Natural killer cell (primary cell): ENCODE measurements around the gene GRIN1. TPM values are rescaled to one million over a fixed set of nuclear protein-coding genes. Genes with fewer than 3 reads are reported as not detected.

Source experiments
- ATAC-seq, 3 donors: fragments of 150-1000 bp in 2 of 3; fragments of 200-7000 bp in 1 of 3; cut with Tn5 transposase; 1 replicate in 1 of 3; 2 replicates in 2 of 3; pipeline ENCODE4 v1.10.0; 2021; ENCODE audit warnings: mild to moderate bottlenecking in 2 of 3, moderate library complexity in 2 of 3
- DNase-seq, 2 donors: peaks; one replicate each; pipeline versions ENCODE4 v3.0.0 to v3.0.0-alpha.2; 2013 to 2021; ENCODE audit warnings: mixed read lengths in 1 of 2
- H3K27ac ChIP-seq: one replicate; pipeline ENCODE4 v1.5.1; 2013; ENCODE audit warnings: mild to moderate bottlenecking, low read length
- H3K27me3 ChIP-seq: one replicate; pipeline ENCODE4 v1.6.1; 2013; ENCODE audit warnings: low read length; ENCODE audit not compliant: control insufficient read depth, insufficient read depth
- H3K36me3 ChIP-seq: one replicate; pipeline ENCODE4 v1.6.1; 2013; ENCODE audit warnings: low read length; ENCODE audit not compliant: control insufficient read depth, insufficient read depth
- H3K4me1 ChIP-seq: one replicate; pipeline ENCODE4 v1.6.1; 2013; ENCODE audit warnings: low read length; ENCODE audit not compliant: control insufficient read depth, insufficient read depth
- H3K4me3 ChIP-seq: one replicate; pipeline ENCODE4 v1.5.1; 2013; ENCODE audit warnings: low read length
- H3K9me3 ChIP-seq: one replicate; pipeline ENCODE4 v1.6.1; 2013; ENCODE audit warnings: low read length; ENCODE audit not compliant: control insufficient read depth, insufficient read depth
- H3K27ac Mint-ChIP-seq, 2 donors: one replicate each; pipeline ENCODE4 v1.8.0; 2022; ENCODE audit warnings: mild to moderate bottlenecking in 2 of 2, mixed read lengths in 2 of 2, moderate library complexity in 1 of 2
- H3K27me3 Mint-ChIP-seq, 2 donors: one replicate each; pipeline ENCODE4 v1.8.0; 2022; ENCODE audit warnings: low read depth in 2 of 2, mixed read lengths in 2 of 2
- H3K36me3 Mint-ChIP-seq: one replicate; pipeline ENCODE4 v1.8.0; 2022; ENCODE audit warnings: mixed read lengths
- H3K4me1 Mint-ChIP-seq, 2 donors: one replicate each; pipeline ENCODE4 v1.8.0; 2022; ENCODE audit warnings: mixed read lengths in 2 of 2
- H3K4me3 Mint-ChIP-seq: one replicate; pipeline ENCODE4 v1.8.0; 2022; ENCODE audit warnings: mild to moderate bottlenecking, moderate library complexity, mixed read lengths
- H3K9me3 Mint-ChIP-seq, 2 donors: one replicate each; pipeline ENCODE4 v1.8.0; 2022; ENCODE audit warnings: mixed read lengths in 2 of 2
- CTCF ChIP-seq: fragments of 200-600 bp; IDR thresholded peaks from one replicate; pipeline ENCODE4 v1.8.0; 2022; ENCODE audit warnings: antibody characterized with exemption
- WGBS: methylation state at CpG from one replicate; pipeline ENCODE4 v1.1.7; 2013; ENCODE audit warnings: missing lambda C conversion rate; ENCODE audit not compliant: insufficient coverage; 5-methylcytosine and 5-hydroxymethylcytosine counted together
- intact Hi-C: fragments of 100-400 bp; cut with micrococcal nuclease; formaldehyde crosslinking; loops from one replicate; pipeline ENCODE4 v1.14.2; 2022
- total RNA-seq, 4 donors: library from RNA; stranded (reverse); fragments of 120-200 nt in 1 of 4; gene quantifications; one replicate each; pipeline versions ENCODE4 v1.2.3 to v1.2.4, GENCODE V29; 2013 to 2022

GRIN1 gene
- total RNA-seq, 3 donors from 2014 or later (not counting 1 experiment from before 2014, with no cell fraction given) = not detected

GRCh38 chr9:137160054-137160425 is 21.1 kb downstream of the GRIN1 start:
- no peak for ATAC-seq
- H3K4me3 Mint-ChIP-seq = no peak overlapping the region

GRCh38 chr9:137160716-137161557 is 22.0 kb downstream of the GRIN1 start:
- H3K36me3 Mint-ChIP-seq = no peaks in the 10 kb centered on the region
- H3K4me1 ChIP-seq = peaks cover 44% of the 10 kb centered on the region
- H3K9me3 ChIP-seq = no peaks in the 10 kb centered on the region
- no peak for ATAC-seq
- no peak for DNase-seq
- H3K36me3 ChIP-seq = no peaks in the 10 kb centered on the region
- H3K9me3 Mint-ChIP-seq = no peaks in the 10 kb centered on the region
- H3K4me3 ChIP-seq = no peak overlapping the region
- H3K27me3 ChIP-seq = peaks cover 55% of the 10 kb centered on the region
- 44% methylated on average over 56 of the region's 56 CpGs for WGBS
- no peak overlapping the region for H3K27ac ChIP-seq
- no peak overlapping the region for H3K27ac Mint-ChIP-seq
- H3K4me1 Mint-ChIP-seq = peaks cover 0 to 5% of the 10 kb centered on the region in 2 donors
- intact Hi-C loops = no loop called here
- H3K27me3 Mint-ChIP-seq = peaks cover 31 to 45% of the 10 kb centered on the region in 2 donors
- no peak for TF ChIP-seq CTCF
- H3K4me3 Mint-ChIP-seq = no peak overlapping the region

More at GRCh38 chr9:137160054-137160425, 21.1 kb downstream of the GRIN1 start:
- Histone ChIP-seq H3K27me3 (peaks cover 50% of the 10 kb centered on the region), H3K36me3 (no peaks in the 10 kb centered on the region), H3K4me1 (peaks cover 44% of the 10 kb centered on the region), H3K4me3 (no peak overlapping the region), H3K27ac (no peak overlapping the region), H3K9me3 (no peaks in the 10 kb centered on the region)
- Mint-ChIP-seq H3K36me3 (no peaks in the 10 kb centered on the region), H3K4me1 (peaks cover 0 to 5% of the 10 kb centered on the region in 2 donors), H3K9me3 (no peaks in the 10 kb centered on the region), H3K27ac (no peak overlapping the region), H3K27me3 (peaks cover 31 to 37% of the 10 kb centered on the region in 2 donors)
- no peak for DNase-seq
- TF ChIP-seq CTCF = no peak
- 69% methylated on average over 17 of the region's 17 CpGs for WGBS
- intact Hi-C loops = no loop called here

GRCh38 chr9:137161558-137162486 is 22.9 kb downstream of the GRIN1 start:
- Histone ChIP-seq H3K36me3 (no peaks in the 10 kb centered on the region), H3K4me1 (peaks cover 37% of the 10 kb centered on the region), H3K4me3 (no peak overlapping the region), H3K27ac (no peak overlapping the region), H3K9me3 (no peaks in the 10 kb centered on the region), H3K27me3 (peaks cover 64% of the 10 kb centered on the region)
- ATAC-seq (no peak), DNase-seq (no peak)
- no peak overlapping the region for H3K4me3 Mint-ChIP-seq
- H3K36me3 Mint-ChIP-seq = no peaks in the 10 kb centered on the region
- peaks cover 31 to 52% of the 10 kb centered on the region in 2 donors for H3K27me3 Mint-ChIP-seq
- no peaks in the 10 kb centered on the region for H3K9me3 Mint-ChIP-seq
- peaks cover 0 to 5% of the 10 kb centered on the region in 2 donors for H3K4me1 Mint-ChIP-seq
- WGBS = 15% methylated on average over 69 of the region's 71 CpGs
- no peak for TF ChIP-seq CTCF
- no peak overlapping the region for H3K27ac Mint-ChIP-seq
- intact Hi-C loops = no loop called here
